GM12892 (cell line): ENCODE data around the gene KCNIP2.

Source experiments
- DNase-seq: peaks from one replicate; pipeline ENCODE4 v3.0.0; 2011; ENCODE audit not compliant: insufficient read length
- FAIRE-seq: peaks from 2 replicates; lab custom pipeline; 2011; peaks lifted over from hg19 to GRCh38; lab: Jason Lieb, UNC
- POLR2A ChIP-seq: IDR thresholded peaks from 2 replicates; pipeline ENCODE4 v1.6.1; 2011; ENCODE audit warnings: low read depth, low read length, control low read depth
- POLR2AphosphoS5 ChIP-seq: IDR thresholded peaks from 2 replicates; pipeline ENCODE4 v1.6.1; 2011; ENCODE audit warnings: low read depth, low read length, control low read depth
- TAF1 ChIP-seq: IDR thresholded peaks from 2 replicates; pipeline ENCODE4 v1.6.1; 2011; ENCODE audit warnings: low read depth, mild to moderate bottlenecking, control low read depth, low read length, borderline replicate concordance

KCNIP2 gene

GRCh38 chr10:101875068-101875688 lies 31.6 kb upstream of the KCNIP2 start:
- TF ChIP-seq POLR2AphosphoS5, result no peak
- TF ChIP-seq TAF1, result no peak
- no peak for TF ChIP-seq POLR2A

GRCh38 chr10:101874252-101874651 lies 30.7 kb upstream of the KCNIP2 start:
- no peak for FAIRE-seq
- DNase-seq, result no peak
- TF ChIP-seq POLR2A (no peak), TAF1 (no peak), POLR2AphosphoS5 (no peak)

More at GRCh38 chr10:101875068-101875688, 31.6 kb upstream of the KCNIP2 start:
- DNase-seq, result no peak
- FAIRE-seq, result peak; percentile 86

GRCh38 chr10:101867931-101868330 lies 24.3 kb upstream of the KCNIP2 start:
- no peak for TF ChIP-seq POLR2AphosphoS5
- TF ChIP-seq TAF1, result no peak
- TF ChIP-seq POLR2A, result no peak
- FAIRE-seq (no peak), DNase-seq (no peak)

GRCh38 chr10:101859530-101859929 lies 15.9 kb upstream of the KCNIP2 start:
- FAIRE-seq, result no peak
- TF ChIP-seq POLR2AphosphoS5, result no peak
- no peak for TF ChIP-seq POLR2A
- TF ChIP-seq TAF1, result no peak
- DNase-seq, result no peak

GRCh38 chr10:101858723-101859500 lies 15.3 kb upstream of the KCNIP2 start:
- no peak for TF ChIP-seq POLR2AphosphoS5
- no peak for TF ChIP-seq POLR2A
- TF ChIP-seq TAF1, result no peak
- DNase-seq (no peak), FAIRE-seq (peak; percentile 92)

- TF ChIP-seq POLR2AphosphoS5 (no peak), TAF1 (no peak), POLR2A (no peak)
- FAIRE-seq (peak; percentile 82), DNase-seq (no peak)
These were observed 14.3 kb upstream of the KCNIP2 start for GRCh38 chr10:101857802-101858476.

- no peak for FAIRE-seq
- TF ChIP-seq POLR2A (no peak), POLR2AphosphoS5 (no peak), TAF1 (no peak)
- no peak for DNase-seq
These were observed 13.0 kb upstream of the KCNIP2 start for GRCh38 chr10:101856626-101857025.

- no peak for FAIRE-seq
These were observed 8.0 kb upstream of the KCNIP2 start for GRCh38 chr10:101851411-101852116.

GRCh38 chr10:101850749-101851148 lies 7.1 kb upstream of the KCNIP2 start:
- no peak for TF ChIP-seq POLR2A
- no peak for TF ChIP-seq POLR2AphosphoS5
- no peak for TF ChIP-seq TAF1
- no peak for DNase-seq
- FAIRE-seq, result peak; percentile 17

More at GRCh38 chr10:101851411-101852116, 8.0 kb upstream of the KCNIP2 start:
- TF ChIP-seq POLR2AphosphoS5 (no peak), TAF1 (no peak), POLR2A (no peak)
- DNase-seq, result no peak

- TF ChIP-seq TAF1, result no peak
- no peak for TF ChIP-seq POLR2A
- TF ChIP-seq POLR2AphosphoS5, result no peak
- FAIRE-seq (no peak), DNase-seq (no peak)
These were observed 5.3 kb upstream of the KCNIP2 start for GRCh38 chr10:101848894-101849351.

- TF ChIP-seq POLR2A (no peak), TAF1 (no peak), POLR2AphosphoS5 (no peak)
- DNase-seq (no peak), FAIRE-seq (no peak)
These were observed 4.8 kb upstream of the KCNIP2 start for GRCh38 chr10:101848408-101848807.
